Lower lobe of right lung (tissue), 2 donors: ENCODE measurements around the gene KCNT2. TPM values are rescaled to one million over a fixed set of nuclear protein-coding genes. Genes with fewer than 3 reads are reported as not detected.

Experiments
- ATAC-seq, 2 donors: fragments of 200-7000 bp; cut with Tn5 transposase; one replicate each; pipeline ENCODE4 v1.9.1; 2020 to 2022; ENCODE audit warnings: mild to moderate bottlenecking in 2 of 2, moderate library complexity in 2 of 2
- DNase-seq: peaks from one replicate; pipeline ENCODE4 v3.0.0-alpha.2; 2020
- H3K27ac ChIP-seq: fragments of 200-600 bp; one replicate; pipeline ENCODE4 v1.8.0; 2022
- H3K27me3 ChIP-seq: fragments of 200-600 bp; one replicate; pipeline ENCODE4 v1.8.0; 2022; ENCODE audit warnings: low read depth
- H3K36me3 ChIP-seq: fragments of 200-600 bp; one replicate; pipeline ENCODE4 v1.8.0; 2022; ENCODE audit warnings: mild to moderate bottlenecking
- H3K4me1 ChIP-seq: fragments of 200-600 bp; one replicate; pipeline ENCODE4 v1.8.0; 2022
- H3K4me3 ChIP-seq: fragments of 200-600 bp; one replicate; pipeline ENCODE4 v1.8.0; 2022; ENCODE audit warnings: mild to moderate bottlenecking
- H3K9me3 ChIP-seq: fragments of 200-600 bp; one replicate; pipeline ENCODE4 v1.8.0; 2022
- CTCF ChIP-seq: fragments of 200-600 bp; IDR thresholded peaks from one replicate; pipeline ENCODE4 v1.8.0; 2022; ENCODE audit warnings: antibody characterized with exemption, mild to moderate bottlenecking
- intact Hi-C: fragments of 100-400 bp; cut with DNase I; formaldehyde crosslinking; loops from one replicate; pipeline ENCODE4 v1.11.0; 2022
- total RNA-seq: library from RNA; stranded (reverse); fragmentation: NEBNext Ultra II Directional; extraction: Animal tissue kit (Norgen Biotek cat#: 25700); gene quantifications from one replicate; pipeline ENCODE4 v1.2.1, GENCODE V29; 2021
- donor health status: DM: no; HTN: yes; CAD: no; lungs with severe emphysema.

The KCNT2 gene
- total RNA-seq, 1 donor from 2014 or later: 3.7 TPM

GRCh38 chr1:196477262-196477661 is 131.0 kb downstream of the KCNT2 start:
- ATAC-seq: no peak
- no peak for DNase-seq
- Histone ChIP-seq H3K4me3 (no peak overlapping the region), H3K27me3 (no peaks in the 10 kb centered on the region), H3K4me1 (no peaks in the 10 kb centered on the region), H3K36me3 (no peaks in the 10 kb centered on the region), H3K9me3 (no peaks in the 10 kb centered on the region), H3K27ac (no peak overlapping the region)
- intact Hi-C loops: no loop called here
- TF ChIP-seq CTCF: no peak

DNA sequence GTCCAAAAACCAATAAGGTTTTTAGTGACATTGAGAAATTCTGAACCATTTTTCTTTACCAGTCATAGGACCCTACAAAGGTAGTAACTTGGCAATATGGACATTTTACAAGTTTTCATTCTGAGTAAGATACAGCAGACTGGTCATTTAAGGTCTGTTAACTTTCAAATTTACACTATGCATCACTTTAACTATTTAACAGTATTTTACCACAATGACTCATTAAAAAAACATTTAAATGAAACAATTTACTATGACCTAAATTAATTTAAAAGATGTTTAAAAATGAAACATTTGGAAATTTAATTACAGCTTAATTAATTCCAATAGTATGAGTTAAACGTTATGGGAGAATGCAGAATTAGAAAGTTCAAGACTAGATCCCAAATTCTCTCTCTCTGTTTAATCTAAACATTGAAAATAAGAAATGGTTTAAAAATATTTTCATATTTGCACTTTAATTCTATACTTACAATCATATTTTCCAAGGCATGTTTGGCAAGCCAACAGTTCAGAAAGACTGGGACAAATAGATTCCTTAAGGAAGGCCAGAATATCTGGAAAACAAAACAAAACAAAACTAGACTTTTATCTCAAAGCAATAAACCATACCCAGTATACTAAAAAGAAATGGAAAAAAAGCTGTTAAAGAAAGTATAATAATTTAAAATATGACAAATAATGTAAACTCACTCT is 140.9 kb downstream of the KCNT2 start:
- no peak for ATAC-seq
- no peaks in the 10 kb centered on the region for H3K36me3 ChIP-seq
- H3K27me3 ChIP-seq: no peaks in the 10 kb centered on the region
- TF ChIP-seq CTCF: no peak
- no peak overlapping the region for H3K4me3 ChIP-seq
- no peaks in the 10 kb centered on the region for H3K9me3 ChIP-seq
- intact Hi-C loops: no loop called here
- H3K4me1 ChIP-seq: no peaks in the 10 kb centered on the region
- no peak overlapping the region for H3K27ac ChIP-seq
- DNase-seq: no peak

GRCh38 chr1:196466654-196467053 is 141.6 kb downstream of the KCNT2 start:
- ATAC-seq (no peak), DNase-seq (no peak)
- Histone ChIP-seq H3K9me3 (no peaks in the 10 kb centered on the region), H3K4me3 (no peak overlapping the region), H3K4me1 (no peaks in the 10 kb centered on the region), H3K36me3 (no peaks in the 10 kb centered on the region), H3K27me3 (no peaks in the 10 kb centered on the region), H3K27ac (no peak overlapping the region)
- no peak for TF ChIP-seq CTCF
- intact Hi-C loops: no loop called here

DNA sequence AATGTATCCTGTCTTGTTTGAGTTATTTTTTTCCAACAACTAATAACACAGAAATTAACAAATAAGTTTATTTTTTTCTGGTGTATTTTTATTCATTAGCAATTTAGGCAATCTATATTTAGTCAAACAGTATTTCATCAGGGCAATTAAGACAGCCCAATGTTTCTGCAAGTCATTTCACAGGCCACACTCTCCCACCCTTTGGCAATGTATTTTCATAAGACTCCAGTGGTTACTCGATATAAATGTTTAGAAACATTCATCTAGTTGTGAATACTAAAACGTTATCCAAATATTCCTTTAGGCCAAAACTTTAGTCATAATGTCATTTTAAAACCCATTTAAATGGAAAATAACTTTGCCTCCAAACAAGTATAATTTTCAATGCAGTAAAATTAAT is 142.1 kb downstream of the KCNT2 start:
- no peak for TF ChIP-seq CTCF
- H3K27me3 ChIP-seq: no peaks in the 10 kb centered on the region
- H3K4me3 ChIP-seq: no peak overlapping the region
- intact Hi-C loops: no loop called here
- H3K4me1 ChIP-seq: no peaks in the 10 kb centered on the region
- no peaks in the 10 kb centered on the region for H3K9me3 ChIP-seq
- DNase-seq (no peak), ATAC-seq (no peak)
- H3K36me3 ChIP-seq: no peaks in the 10 kb centered on the region
- no peak overlapping the region for H3K27ac ChIP-seq

- Histone ChIP-seq H3K36me3 (no peaks in the 10 kb centered on the region), H3K4me3 (no peak overlapping the region), H3K27ac (no peak overlapping the region), H3K9me3 (no peaks in the 10 kb centered on the region), H3K4me1 (no peaks in the 10 kb centered on the region), H3K27me3 (no peaks in the 10 kb centered on the region)
- intact Hi-C loops: no loop called here
- TF ChIP-seq CTCF: no peak
- DNase-seq: no peak
- ATAC-seq: no peak
Observed at GRCh38 chr1:196464480-196464941, 143.7 kb downstream of the KCNT2 start.
